ENCODE results near the gene CDK14. TPM values are rescaled to one million over a fixed set of nuclear protein-coding genes. Genes with fewer than 3 reads are reported as not detected.

The CDK14 gene
- total RNA-seq, result 77.9 TPM

DNA sequence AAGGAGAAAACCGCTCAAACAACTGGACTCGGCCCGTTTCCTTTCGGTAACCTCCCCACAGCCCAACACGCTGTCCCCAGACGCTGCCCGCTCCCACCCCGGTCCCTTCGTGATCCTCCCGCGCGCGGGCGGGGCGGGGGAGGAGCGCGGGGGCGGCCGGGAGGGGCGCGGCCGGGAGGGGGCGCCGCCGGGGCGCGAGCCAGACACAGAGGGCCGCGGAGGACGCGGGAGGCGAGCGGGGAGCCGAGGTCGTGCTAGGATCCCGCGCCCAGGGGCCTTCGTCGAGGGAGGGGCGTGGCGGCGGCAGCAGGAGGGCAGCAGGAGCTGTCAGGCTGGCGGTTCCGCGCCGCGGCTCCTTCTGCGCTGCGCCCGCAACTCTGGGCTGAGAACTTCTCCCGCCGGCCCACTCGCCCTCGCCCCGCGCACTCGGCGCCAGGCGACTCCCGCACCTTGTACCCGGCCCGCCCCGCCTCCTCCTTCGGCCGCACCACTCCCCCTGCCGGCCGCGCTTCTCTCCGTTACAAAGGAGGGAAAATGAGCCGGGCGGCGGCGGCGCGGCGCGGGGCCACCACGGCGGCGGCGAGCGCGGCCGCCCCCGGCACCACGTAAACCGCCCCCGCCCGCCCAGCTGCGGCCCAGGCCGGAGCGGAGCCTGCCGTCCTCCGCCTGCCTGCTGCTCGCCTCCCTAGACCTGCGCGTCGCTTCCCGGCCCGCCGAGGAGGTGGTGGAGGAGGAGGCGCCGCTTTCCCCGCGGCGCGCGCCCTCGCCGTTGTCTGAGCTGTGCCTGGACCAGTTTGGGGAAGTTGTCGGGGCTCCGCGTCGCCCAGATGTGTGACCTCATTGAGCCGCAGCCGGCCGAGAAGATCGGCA, at the start of gene CDK14:
CDK14 (plus strand) TSS at position 521 of the 870 bp plus-strand sequence; CDS start at position 828, 307 bp downstream.
- peak; percentile 77 to 81 for DNase-seq (ENCODE audit: low spot score in 2 of 2)
- FAIRE-seq, result no peak

DNA sequence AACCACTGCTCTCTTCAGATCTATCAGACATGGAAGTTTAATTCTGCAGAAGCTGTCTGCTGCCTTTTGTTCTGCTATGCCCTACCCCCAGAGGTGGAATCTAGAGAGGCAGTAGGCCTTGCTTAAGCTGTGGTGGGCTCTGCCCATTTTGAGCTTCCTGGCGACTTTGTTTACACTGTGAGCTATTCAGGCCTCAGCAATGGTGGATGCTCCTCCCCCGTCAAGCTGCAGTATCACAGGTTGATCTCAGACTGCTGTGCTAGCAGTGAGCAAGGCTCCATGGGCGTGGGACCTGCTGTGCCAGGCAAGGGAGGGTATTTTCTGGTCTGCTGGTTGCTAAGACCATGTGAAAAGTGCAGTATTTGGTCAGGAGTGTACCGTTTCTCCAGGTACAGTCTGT, 45.1 kb upstream of the CDK14 start:
- no peak for FAIRE-seq
- DNase-seq (ENCODE audit: low spot score in 2 of 2), result no peak

DNA sequence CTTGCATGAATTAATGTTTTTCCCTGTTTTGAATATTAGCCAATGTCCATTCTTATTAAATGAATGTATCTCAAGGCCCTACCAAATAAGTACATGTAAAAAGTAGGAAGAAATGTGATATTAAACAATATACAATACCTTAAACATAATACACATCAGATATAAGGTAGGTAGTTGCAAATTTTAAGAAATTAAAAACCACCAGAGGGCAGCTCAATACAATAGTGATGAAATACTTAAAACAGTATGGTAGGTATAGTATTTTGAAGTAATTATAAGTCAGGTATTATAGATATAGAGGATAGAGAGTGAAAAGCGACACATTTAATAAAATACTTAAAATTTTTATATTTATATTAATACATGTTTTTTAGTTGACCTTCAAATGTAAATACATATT, 43.6 kb upstream of the CDK14 start:
- FAIRE-seq (no peak), DNase-seq (ENCODE audit: low spot score in 2 of 2) (no peak)

DNA sequence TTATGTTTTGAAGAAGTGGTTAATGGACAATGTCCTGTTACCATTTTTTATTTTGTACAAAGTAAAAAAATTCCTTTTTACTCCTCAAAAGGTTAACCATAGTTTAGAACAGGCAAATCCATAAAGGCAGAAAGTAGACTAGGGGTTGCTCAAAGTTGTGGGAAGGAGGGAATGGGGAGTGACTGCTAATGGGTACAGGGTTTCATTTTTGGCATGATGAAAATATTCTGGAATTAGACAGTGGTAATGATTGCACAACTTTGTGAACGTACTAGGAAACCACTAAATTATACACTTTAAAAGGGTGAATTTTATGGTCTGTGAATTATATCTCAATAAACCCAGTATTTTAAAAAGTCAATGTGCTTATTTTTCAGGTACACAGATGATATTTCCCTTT, 35.4 kb upstream of the CDK14 start:
- DNase-seq (ENCODE audit: low spot score in 2 of 2) (no peak), FAIRE-seq (no peak)

DNA sequence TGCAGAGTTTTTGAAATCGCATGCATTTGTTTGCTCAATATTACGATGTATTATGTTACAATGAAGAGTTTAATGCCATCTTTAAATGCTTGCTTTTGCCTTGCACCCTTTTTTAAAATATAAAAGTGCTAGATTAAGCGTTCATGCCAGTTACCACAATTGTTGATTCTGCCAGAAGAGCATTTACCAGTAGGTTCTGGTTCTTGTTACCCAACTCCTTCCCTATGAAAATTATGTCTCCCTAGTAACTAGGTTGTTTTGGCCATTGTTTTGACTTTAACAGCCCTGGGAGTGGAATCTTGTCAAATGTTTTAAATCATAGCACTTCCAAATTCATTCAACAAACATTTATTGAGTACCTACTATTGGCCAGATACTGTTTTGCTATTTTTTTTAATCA, 32.8 kb upstream of the CDK14 start:
- DNase-seq (ENCODE audit: low spot score in 2 of 2), result no peak
- FAIRE-seq, result no peak

DNA sequence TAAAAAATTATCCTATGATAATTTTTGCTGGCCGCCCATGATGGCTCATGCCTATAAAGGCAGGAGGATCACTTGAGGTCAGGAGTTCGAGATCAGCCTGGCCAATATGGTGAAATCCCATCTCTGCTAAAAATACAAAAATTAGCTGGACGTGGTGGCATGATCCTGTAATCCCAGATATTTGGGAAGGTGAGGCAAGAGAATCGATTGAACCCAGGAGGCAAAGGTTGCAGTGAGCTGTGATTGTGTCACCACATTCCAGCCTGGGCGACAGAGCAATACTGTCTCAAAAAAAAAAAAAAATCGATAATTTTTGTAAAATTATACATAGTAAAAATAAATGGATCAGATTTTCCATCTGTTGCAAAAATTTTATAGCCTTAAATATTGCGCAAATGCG, 31.7 kb upstream of the CDK14 start:
- no peak for FAIRE-seq
- no peak for DNase-seq (ENCODE audit: low spot score in 2 of 2)

DNA sequence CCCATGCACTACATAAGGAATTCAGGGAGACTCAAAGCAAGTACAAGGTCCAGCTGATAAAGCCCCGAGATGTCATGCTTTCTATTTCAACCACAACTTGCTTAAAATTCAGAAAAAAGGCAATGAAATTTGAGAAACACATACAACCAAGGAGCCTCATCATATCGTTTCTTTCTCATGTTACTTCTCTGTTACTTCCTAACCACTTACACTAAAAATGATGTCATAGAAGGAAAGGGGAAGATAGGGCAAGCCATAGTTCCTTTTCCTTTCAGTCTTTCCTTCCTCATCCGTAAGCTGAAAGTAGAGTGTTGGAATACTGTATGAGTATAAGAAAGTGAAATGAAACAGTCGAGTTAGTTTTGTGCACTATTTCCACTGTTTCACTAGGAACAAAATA, 27.9 kb upstream of the CDK14 start:
- FAIRE-seq (no peak), DNase-seq (ENCODE audit: low spot score in 2 of 2) (no peak)

DNA sequence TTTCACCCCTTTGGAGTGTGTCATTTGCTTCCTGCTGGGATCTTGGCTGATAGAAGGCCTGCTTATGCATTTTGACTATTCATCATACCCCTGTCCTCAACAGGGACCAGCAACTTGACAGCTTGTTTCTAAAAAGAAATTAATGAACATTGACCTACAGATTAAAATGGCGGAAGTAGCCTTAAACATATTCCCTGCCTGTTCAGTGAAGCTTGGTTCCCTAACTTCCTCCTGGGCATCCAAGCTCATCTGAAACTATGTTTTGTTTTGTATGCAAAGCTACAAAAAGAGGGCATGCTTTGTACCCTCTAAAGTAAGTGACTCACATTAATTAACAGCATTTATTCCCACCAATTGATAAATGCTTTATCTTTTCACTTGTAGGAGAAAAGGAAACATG, 26.8 kb upstream of the CDK14 start:
- no peak for DNase-seq (ENCODE audit: low spot score in 2 of 2)

DNA sequence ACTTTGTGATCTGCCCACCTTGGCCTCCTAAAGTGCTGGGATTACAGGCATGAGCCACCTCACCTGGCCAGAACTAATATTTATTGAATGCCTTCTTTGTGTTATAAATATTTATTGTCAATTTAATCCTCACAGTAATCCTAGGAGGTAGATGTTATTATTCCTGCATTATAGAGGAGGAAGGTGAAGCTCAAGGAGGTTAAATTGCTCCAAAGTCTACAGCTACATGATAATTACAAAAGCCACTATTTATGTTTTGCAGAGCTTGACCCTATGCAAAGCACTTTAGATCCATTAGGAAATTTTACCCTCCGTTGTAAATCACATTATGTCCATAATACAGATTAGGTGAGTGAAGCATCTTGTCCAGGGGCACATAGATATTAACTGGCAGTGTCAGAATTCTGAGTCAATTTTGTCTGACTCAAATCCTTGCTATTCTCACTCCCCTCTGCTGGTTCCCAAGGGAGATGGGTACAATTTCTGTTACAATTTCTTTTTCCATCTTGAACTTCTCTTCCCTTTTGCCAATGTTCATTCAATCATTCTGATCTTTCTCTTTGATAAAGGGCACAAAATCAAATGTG, 25.7 kb upstream of the CDK14 start:
- FAIRE-seq (no peak), DNase-seq (ENCODE audit: low spot score in 2 of 2) (no peak)

More for the DNA sequence above, 26.8 kb upstream of the CDK14 start:
- no peak for FAIRE-seq

DNA sequence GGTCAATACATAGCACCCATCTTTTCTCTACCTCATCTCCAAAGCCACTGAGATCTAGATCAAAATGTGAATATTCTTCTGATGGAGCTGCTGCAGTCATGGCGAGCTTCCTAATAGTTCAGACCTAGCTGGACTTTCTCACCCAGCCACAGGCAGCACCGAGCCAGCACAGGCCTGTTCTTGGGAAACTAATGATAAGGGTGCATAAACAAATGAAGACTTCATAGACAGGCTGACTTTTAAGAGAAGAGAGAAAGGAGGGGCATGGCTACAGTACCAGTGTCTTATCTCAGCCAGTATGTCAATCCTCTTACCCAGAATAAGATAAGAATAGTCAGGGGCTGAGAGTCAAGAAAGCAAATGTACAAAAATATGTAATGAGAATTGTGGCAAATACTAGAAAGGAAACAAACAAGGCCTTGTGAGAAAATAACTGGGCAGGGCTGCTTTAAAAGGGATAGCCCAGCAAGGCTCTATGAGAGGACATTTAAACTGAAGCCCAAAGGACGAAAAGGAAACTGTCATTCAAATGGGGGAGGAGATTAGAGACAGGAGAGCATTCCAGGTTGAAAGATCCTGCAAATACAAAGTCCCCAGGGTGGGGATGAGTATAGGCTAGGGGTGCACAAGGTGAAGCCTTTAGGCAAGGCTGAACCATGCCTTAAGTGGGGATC, 21.8 kb upstream of the CDK14 start:
- DNase-seq (ENCODE audit: low spot score in 2 of 2), result no peak

DNA sequence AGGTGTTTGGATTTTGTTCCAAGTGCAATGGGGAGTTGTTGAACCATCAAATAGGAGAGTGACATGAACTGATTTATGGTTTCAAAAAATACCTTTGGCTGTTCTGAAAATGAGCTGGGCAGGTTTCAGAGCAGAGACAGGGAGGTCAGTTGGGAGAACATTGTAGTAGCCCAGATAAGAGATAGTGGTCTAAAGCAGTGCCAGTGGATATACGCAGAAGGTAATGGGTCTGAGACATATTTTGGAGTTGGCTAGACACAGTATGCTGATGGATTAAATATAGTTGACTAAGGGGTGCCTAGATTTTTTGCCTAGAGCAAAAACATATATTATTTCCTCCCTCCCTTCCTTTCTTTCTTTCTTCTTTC, 21.3 kb upstream of the CDK14 start:
- DNase-seq (ENCODE audit: low spot score in 2 of 2) (no peak), FAIRE-seq (no peak)

More for the DNA sequence above, 21.8 kb upstream of the CDK14 start:
- no peak for FAIRE-seq

DNA sequence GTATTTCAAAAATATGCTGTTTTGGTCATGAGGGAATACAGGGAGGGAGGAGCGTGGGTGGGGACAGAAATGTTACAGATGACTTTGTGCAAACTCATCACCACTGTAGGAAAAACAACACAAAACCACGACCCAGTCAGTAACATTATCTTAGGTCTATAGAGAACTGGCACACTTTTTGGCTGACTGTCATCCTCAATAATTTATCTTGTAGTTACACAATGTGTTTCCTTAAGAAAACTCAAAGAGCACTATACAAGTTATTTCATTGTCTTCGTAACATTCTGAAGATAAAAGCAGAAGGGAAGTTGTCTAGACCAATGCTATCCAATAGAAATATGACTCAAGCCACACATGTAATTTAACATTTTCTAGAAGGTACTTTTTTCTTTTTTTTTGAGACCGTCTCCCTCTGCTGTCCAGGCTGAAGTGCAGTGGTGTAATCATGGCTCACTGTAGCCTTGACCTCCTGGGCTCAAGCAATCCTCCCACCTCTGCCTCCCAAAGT, 16.9 kb upstream of the CDK14 start:
- FAIRE-seq (no peak), DNase-seq (ENCODE audit: low spot score in 2 of 2) (no peak)

DNA sequence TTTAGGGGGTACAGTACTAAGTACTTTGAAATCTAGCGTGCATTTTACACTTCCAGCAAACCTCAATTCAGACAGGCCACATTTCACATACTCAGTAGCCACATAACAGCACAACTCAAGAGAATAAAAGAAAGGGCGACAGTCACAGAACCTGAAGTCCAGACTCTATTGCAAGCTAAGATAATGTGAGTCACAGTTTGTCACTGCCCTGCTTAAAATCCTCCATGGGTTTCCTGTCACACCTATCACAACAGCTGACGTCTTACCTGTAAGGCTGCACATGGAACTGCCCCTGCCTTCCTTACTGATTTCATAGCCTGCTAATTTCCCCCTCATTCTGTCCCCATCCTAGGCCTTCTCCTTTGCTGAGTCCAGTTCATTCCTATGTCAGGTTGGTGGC, 16.1 kb upstream of the CDK14 start:
- DNase-seq (ENCODE audit: low spot score in 2 of 2) (no peak), FAIRE-seq (no peak)

DNA sequence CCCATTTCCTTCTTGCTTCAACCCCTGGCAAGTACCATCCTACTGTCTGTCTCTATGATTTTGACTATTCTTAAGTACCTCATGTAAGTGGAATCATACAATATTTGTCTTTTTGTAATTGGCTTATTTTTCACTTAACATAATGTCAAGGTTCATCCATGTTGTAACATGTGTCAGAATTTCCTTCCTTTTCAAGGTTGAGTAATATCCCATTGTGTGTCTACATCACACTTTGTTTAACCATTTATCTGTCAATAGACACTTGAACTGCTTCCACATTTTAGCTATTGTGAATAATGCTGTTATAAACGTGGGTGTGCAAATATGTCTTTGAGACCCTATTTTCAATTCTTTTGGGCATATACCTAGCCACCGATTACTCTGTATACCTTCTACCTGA, 14.0 kb upstream of the CDK14 start:
- DNase-seq (ENCODE audit: low spot score in 2 of 2), result no peak
- FAIRE-seq, result no peak

DNA sequence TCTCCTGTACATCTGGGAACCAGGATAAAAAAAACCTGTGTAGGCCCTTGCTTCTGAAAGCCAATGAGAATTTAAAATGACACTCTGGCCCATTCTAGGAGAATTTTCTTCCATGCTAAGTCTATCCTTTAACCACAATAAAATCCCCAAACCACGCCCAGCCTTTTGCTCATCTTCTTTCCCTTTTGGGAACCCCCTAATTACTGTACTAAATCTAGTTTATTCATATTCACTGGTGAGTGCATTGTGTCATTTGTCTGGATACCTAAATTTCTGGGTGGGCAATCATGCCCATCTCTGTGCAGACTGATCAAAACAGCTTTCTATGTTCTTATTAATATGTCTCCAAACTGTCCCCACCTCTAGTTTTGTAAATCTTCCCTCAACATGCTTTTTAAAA, 11.7 kb upstream of the CDK14 start:
- FAIRE-seq (no peak), DNase-seq (ENCODE audit: low spot score in 2 of 2) (no peak)

DNA sequence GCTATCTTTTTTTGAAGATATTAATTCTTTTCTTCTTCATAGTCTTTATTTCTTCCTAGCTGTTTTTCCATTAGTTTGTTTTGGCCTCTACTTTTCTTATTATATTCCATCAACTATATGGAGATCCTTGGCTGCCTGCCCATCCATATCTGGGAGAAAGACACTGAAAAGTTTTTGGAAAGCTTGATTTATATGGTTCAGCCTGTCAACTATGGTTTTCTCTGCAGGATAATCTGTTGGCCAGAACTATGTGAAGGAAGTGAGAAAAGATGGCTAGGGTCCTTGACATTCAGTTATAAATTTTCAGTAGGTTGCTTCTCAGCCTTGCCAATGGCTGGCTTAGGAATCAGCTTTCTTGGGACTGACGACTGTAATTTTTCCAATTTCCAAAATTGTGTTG, 10.0 kb upstream of the CDK14 start:
- DNase-seq (ENCODE audit: low spot score in 2 of 2), result no peak
- FAIRE-seq, result no peak

DNA sequence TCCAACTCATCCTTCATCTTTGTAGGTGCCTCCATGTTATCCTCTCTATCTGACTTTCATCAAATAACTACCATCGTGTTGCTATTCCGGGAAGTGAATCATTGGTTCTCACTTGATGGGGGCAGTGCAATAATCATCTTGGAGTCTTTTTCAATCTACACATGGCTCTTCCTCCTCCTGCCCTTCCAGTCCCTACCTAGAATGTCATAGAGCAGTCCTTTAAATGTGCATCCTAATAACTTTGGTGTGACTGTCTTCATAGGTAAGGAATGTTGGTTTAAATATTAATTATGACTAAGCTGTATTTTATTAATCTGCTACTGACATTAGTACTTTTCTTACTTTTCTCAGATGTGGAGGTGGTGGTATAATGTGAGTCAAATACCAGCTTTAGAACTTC, 8.4 kb upstream of the CDK14 start:
- DNase-seq (ENCODE audit: low spot score in 2 of 2) (no peak), FAIRE-seq (no peak)

DNA sequence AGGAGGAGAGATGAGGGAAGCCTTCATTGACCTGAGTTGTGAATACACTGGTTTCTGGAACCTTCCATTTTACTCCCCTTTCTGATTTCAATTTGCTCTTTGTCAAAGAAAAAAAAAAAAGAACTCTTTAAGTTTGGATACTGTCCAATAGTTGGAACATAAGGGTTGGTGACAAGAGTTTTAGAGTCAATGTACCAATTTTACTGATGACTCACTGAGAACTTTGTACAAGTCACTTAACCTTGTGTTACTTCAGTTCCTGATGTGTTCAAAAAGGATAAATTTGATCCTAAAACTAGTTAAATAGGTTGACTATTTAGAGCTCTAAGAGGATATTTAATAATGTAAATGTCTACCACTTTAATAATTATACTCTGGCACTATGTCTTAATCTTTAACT, 4.1 kb upstream of the CDK14 start:
- FAIRE-seq (no peak), DNase-seq (ENCODE audit: low spot score in 2 of 2) (no peak)

DNA sequence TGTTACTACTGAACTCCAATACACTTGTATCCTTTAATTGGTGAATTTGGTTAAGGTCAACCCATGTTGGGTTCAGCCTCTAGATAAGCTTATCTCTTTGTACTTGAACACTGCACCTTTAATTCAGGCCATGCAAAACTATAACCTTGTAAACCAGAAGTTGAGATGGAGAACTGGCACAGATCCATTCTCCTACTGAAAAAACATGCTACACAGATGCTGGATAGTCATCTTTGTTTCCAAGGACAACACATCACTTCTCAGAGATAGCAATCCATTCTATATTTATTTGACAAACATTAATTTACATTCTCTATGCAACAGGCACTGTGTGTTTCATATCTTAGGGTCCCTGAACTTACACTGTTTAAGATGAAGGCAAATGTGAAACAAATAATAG, 2.9 kb upstream of the CDK14 start:
- no peak for FAIRE-seq
- DNase-seq (ENCODE audit: low spot score in 2 of 2), result no peak

DNA sequence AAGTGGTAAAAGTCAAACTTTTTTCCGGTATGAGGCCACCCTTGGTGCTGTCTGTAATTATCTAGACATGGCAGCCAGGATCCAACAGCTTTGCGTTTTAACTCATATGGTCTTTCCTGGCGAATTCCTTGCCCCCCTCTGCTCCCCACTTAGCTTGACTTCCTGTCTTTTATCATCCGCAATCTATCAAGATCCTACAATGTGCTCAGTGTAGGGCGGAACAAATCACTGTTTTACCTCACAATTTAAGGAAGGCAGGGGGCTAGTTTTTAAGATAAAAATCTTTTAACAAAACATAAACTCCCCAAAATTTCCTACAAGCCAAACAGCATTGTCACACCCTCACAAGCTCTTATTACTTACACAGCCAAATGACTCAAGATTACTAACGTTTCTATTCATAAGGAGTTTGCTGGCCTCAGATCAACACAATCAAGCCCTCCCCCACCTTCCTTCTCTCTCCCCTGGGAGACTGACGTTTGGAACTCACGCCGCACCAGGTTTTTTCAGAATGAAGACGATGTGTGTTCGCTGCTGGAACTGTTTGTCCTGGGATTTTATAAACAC, 1.3 kb upstream of the CDK14 start:
- DNase-seq (ENCODE audit: low spot score in 2 of 2), result peak in 1 of 2 donors; percentile 41
- no peak for FAIRE-seq

DNA sequence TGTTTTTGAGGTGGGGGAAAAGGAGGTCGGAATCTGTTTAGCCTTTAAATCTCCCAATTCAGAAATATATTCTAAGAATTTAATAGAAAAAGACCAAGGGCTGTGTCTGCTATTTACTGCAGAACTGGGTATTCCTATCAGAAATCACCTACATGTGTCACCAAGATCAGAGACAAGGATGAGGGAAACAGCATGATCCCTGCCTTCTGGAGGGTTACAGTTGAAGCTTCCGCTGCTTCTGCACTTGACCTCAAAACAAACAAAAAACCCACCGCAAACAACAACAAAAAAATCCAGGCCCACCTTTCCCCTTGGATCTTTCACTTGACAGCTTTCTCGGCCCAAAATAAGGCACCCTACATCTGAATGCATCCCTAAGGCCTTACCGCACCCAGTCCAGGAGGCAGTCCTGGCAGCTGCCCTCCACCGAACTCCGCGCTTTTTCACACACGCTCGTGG, 750 bp upstream of the CDK14 start:
- DNase-seq (ENCODE audit: low spot score in 2 of 2) (no peak), FAIRE-seq (no peak)
